Ureter (tissue), 1 donor: ENCODE measurements around the gene GPR84. TPM values are rescaled to one million over a fixed set of nuclear protein-coding genes. Genes with fewer than 3 reads are reported as not detected.
"Not testable (repeated sequence)": the region's sequence is repeated elsewhere in the genome, so short reads cannot be mapped to it uniquely, and the experiment has no call there.

ENCODE experiments used
- DNase-seq: peaks from one replicate; pipeline ENCODE4 v3.0.0-alpha.2; 2020; ENCODE audit warnings: low spot score
- total RNA-seq: library from RNA; stranded (reverse); gene quantifications from one replicate; pipeline ENCODE4 v1.2.4, GENCODE V29; 2023
- donor health status: DM: yes; HTN: yes; CAD: no.

GPR84 gene
- total RNA-seq, 1 donor from 2014 or later = 0.34 TPM

- no peak for DNase-seq
These were observed 8.1 kb downstream of the GPR84 start for GRCh38 chr12:54356228-54356627.

- no peak for DNase-seq
These were observed 9.0 kb downstream of the GPR84 start for GRCh38 chr12:54355104-54355815.

- not testable (repeated sequence) for DNase-seq
These were observed 10.0 kb downstream of the GPR84 start for GRCh38 chr12:54354271-54354670.

- no peak for DNase-seq
These were observed 11.1 kb downstream of the GPR84 start for GRCh38 chr12:54352891-54353874.

GRCh38 chr12:54352022-54352531, 12.2 kb downstream of the GPR84 start:
- peak; percentile 59 for DNase-seq

GRCh38 chr12:54351341-54351740, 12.9 kb downstream of the GPR84 start:
- DNase-seq = no peak

GRCh38 chr12:54350743-54351142, 13.5 kb downstream of the GPR84 start:
- DNase-seq = no peak

- no peak for DNase-seq
These were observed 14.6 kb downstream of the GPR84 start for GRCh38 chr12:54349679-54350078.

- no peak for DNase-seq
These were observed 15.2 kb downstream of the GPR84 start for GRCh38 chr12:54349036-54349435.

GRCh38 chr12:54341378-54342300, 22.6 kb downstream of the GPR84 start:
- DNase-seq = no peak

- no peak for DNase-seq
These were observed 23.4 kb downstream of the GPR84 start for GRCh38 chr12:54340846-54341245.

- no peak for DNase-seq
These were observed 25.5 kb downstream of the GPR84 start for GRCh38 chr12:54338698-54339296.

- DNase-seq = no peak
These were observed 26.2 kb downstream of the GPR84 start for GRCh38 chr12:54337854-54338650.

GRCh38 chr12:54337280-54337842, 26.9 kb downstream of the GPR84 start:
- DNase-seq = no peak

GRCh38 chr12:54333420-54334034, 30.8 kb downstream of the GPR84 start:
- no peak for DNase-seq

GRCh38 chr12:54331461-54331860, 32.8 kb downstream of the GPR84 start:
- no peak for DNase-seq

- DNase-seq = no peak
These were observed 33.8 kb downstream of the GPR84 start for GRCh38 chr12:54330442-54330841.

GRCh38 chr12:54329759-54330158, 34.5 kb downstream of the GPR84 start:
- no peak for DNase-seq

GRCh38 chr12:54328595-54329337, 35.5 kb downstream of the GPR84 start:
- no peak for DNase-seq
